Retinal pigment epithelial cell (primary cell): Measurements from ENCODE around the gene SHB.

ENCODE experiments used
- DNase-seq: peaks from one replicate; pipeline ENCODE4 v3.0.0-alpha.2; 2010; ENCODE audit warnings: low read depth
- H3K4me3 ChIP-seq: 2 replicates; pipeline ENCODE4 v1.5.1; 2011; ENCODE audit warnings: mild to moderate bottlenecking, low read length, control low read depth, moderate library complexity
- CTCF ChIP-seq: conservative IDR thresholded peaks from 2 replicates; pipeline ENCODE4 v1.5.1; 2011; ENCODE audit warnings: low read depth, low read length, control low read depth, inconsistent platforms

SHB gene

GRCh38 chr9:37873955-37874354 is 195.1 kb downstream of the SHB start:
- H3K4me3 ChIP-seq: no peak overlapping the region
- no peak for TF ChIP-seq CTCF
- DNase-seq: no peak

GRCh38 chr9:37870799-37871176 is 198.2 kb downstream of the SHB start:
- no peak for TF ChIP-seq CTCF
- DNase-seq: no peak
- H3K4me3 ChIP-seq: no peak overlapping the region

DNA sequence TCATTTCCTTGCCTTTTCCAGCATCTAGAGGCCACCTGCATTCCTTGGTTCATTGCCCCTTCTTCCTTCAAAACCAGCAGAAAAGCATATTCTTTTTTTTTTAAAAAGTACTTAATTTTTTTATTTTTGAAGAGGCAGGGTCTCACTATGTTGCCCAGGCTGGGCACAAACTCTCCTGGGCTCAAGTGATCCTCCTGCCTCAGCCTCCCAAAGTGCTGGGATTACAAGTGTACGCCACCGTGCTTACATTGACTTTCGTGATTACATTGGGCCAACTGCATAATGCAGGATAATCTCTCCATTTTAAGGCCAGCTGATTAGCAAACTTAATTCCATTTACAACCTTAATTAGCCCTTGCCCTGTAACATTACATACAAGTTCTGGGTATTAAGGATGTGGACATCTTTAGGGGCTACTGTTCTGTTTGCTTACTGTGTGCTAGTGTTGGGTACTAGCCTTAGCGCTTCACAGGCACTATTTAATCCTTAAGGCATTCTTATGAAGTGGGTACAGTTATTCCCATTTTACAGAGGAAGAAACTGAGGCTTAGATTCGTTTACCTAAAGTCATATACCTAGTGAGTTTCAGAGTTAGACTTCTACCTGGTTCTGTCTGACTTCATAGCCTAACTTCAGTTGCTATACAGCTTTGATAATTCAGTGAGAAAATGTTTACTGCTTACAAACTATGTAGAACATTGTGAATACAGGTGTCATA is 198.8 kb downstream of the SHB start:
- no peak for DNase-seq
- no peak for TF ChIP-seq CTCF
- no peak overlapping the region for H3K4me3 ChIP-seq
